Umbilical cord (tissue), 2 donors: ENCODE results near the gene MAP3K14. TPM values are rescaled to one million over a fixed set of nuclear protein-coding genes. Genes with fewer than 3 reads are reported as not detected.

Source experiments
- DNase-seq: peaks from one replicate; pipeline ENCODE4 v3.0.0-alpha.2; 2015; ENCODE audit warnings: low spot score
- total RNA-seq: library from RNA; depleted of rRNA; stranded (reverse); fragments of >200 nt; gene quantifications from one replicate; pipeline ENCODE4 v1.2.3, GENCODE V29; 2014; ENCODE audit warnings: low replicate concordance; ENCODE audit not compliant: insufficient read depth

Gene MAP3K14
- total RNA-seq, 1 donor from 2014 or later, result 0.96 TPM

DNA sequence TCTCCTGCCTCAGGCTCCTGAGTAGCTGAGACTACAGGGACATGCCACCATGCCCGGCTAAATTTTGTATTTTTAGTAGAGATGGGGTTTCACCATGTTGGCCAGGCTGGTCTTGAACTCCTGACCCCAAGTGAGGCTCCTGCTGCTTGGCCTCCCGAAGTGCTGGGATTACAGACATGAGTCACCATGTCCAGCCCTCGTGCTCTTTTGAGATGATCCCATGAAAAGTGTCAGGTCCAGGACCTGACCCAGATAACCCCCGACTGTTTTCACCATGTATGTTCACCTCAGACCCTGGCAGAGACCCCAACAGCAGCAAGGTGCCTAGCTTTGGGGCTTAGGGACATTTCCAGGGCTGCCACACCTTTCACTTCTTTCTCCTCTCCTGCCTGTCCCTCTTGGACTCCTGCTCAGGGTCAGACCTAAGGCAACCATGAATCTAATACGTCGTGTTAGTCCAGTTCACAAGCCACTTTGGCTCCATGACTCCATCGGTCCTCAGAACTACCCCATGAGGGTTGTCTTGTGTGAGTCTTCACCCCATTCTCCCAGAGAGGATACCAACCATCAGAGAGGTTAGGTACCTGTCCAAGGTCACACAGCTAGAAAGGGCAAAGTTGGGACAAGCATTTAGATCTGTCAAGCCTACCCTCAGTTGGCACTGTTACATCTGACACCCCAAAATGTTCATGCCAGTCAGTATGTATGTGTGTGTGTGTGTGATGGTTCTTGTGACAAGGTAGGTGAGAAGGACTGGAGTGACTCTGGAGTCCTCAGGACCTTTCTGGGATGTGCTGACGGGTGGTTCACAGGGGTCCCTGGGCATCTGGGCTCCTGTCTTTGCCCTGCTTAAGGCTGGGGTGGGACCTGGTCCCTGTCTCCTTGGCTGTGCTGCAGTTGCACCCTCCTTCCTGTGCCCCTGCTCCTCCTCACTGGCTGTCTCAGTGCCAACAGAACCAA is 23.1 kb upstream of the MAP3K14 start:
- DNase-seq, result no peak

DNA sequence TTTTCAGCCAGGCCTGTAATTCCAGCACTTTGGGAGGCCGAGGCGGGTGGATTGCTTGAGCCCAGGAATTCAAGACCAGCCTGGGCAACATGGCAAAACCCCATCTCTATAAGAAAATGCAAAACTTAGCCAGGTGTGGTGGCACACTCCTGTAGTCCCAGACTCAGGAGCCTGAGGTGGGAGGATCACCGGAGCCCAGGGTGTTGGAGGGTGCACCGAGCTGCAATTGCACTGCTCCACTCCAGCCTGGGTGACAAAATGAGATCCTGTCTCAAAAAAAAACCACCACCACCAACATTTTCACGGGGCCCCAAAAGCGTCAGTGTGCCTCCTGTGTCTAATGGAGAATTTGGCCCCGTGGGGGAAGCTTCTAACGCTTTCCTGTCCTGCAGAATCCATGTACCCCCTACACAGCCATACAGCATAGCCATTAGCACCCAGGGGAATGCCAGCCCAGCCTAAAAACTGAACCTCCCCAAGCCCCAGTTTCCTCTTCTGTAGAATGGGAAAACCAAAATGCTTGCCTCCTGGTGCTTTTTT is 22.2 kb upstream of the MAP3K14 start:
- no peak for DNase-seq

DNA sequence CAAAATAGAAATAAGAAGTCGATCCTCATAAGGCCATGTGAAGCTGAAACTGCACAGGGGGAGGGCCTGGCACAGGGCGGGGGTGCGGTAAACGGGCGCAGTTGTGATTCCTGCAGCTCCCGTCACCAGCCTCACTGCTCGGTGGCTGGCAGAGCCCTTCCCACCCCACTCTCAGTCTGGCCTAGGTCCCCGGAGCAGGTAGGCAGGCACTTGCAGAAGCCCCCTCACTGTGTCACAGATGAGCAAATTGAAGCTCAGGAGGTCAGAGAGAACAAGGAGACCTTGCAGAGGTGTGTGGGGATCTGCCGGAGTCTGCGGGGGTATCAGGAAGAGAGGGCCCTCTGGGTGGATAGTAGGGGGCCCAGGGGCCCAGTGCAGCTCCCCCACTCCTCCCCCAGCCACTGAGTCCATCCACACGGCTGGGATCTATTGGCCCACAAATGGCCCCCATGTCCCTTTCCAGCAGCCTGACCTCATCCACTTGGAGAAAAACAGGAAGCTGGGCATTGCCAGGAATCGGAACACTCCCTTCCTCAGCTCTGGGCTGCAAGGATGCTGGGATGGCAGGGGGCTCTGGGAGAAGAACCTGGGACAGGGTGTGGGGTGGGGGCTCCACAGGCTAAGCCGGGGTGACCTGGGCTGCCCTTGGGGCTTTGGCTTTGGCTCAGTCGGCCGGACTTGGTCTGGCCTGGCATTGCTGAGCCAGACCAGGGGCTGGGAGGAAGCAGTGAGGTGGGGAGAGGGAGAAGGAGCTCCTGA is 21.4 kb upstream of the MAP3K14 start:
- no peak for DNase-seq

DNA sequence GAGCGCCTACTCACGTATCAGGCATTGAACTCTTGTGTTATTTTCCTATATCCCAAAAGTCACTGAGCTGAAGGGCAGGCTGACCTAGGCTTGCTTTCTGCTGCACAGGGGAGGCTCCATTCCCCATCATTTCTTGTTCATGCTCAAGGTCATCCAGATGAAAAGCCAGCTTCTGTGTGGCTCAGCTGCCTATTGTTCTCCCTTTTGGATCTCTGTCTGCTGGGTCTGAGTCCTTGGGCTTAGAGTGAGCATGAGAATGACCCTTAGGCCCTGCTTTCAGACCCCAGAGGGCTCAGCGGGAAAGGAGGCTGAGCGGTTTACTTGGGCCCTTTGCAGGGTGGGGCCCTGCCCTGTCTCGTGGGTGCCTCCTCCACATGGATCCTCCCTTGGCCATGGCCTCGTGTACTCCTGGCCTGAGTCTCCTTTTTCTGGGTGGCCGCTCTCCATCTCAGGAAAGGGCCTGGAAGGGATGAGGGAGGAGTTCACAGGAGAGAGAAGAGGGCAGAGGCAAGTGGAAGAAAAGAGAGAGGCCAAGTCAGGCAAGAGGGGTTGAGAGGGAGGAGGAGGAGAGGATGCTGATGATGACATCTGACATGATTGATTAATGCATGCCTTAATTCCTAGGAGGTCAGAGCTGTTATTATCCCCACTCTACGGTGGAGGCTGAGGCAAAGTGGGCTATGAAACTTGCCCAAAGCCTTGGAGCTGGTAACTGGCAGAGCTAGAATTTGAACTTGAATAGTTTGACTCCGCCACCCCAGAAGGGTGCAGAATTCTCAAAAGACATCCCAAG is 19.8 kb upstream of the MAP3K14 start:
- DNase-seq, result no peak

DNA sequence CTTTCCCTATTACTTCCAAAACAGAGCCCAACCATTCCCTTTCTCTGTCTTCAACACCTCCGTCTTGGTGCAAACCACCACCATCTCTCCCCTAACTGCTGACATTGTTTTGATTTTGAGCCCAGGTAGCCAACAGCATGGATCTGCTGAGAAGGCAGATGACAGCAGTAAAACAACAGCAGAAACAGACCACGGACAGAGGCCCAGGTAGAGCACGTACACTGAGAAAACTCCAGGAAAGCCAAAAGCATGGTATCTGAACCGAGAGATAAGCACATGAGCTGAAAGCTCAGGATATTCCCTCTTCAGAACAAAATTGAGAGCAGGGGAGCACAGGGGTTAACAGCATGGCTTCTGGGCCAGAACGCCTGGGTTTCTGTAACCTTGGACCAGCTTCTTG is 18.9 kb upstream of the MAP3K14 start:
- no peak for DNase-seq

DNA sequence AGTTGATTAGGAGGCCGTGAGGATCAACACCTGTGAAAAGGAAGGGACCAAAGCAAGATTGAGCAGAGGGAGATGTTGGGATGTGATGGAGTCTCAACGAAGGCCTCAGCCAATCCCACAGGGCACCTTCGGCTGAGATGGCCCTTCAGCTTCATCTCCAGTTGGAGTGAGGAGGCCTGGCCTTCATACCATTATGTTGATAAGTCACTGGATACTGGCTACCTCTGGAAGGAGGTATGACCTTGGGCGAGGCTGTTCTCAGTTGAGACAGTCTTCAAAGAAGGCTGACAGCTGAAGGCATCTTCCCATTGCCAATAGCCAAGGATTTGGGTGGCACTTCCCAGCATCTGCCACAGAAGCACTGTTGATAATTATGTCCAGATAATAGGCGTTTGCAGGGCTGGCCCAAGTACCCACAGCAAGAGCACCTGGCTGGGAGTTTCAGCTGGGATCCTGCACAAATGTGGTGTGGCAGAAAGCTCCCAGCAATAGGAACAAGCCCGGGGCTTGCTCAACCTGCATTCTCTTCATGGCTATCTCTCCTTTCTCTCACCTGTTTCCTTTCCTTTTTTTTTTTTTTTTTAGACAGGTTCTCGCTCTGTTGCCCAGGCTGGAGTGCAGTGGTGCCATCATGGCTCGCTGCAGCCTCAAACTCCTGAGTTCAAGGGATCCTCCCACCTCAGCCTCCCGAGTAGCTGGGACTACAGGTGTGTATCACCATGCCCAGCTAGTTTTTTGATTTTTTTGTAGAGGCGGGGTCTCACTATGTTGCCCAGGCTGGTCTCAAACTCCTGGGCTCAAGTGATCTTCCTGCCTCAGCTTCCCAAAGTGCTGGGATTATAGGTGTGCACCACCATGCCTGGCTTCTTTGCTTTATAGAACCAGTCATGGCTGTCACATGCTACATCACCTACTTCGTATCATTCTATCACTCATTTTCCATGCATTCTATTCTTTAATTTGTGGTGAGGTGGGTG is 18.2 kb upstream of the MAP3K14 start:
- no peak for DNase-seq

DNA sequence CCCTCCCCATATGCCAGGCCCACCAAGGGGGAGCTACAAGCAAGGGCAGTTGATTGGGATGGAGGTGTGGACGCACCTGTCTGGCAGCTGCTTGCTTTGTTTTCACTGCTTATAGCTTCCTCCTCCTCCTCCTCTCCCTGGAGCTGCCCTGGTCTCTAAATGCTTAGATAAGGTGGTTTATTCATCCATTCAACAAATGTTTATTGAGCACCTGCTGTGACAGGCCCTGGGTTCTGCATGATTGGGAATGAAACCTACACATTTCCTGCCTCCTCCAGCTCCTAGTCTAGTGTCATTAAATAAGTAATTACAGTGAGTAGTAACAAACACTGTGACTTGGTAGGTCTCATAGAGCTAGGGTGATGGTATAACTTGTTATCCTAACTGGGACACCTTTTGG is 17.4 kb upstream of the MAP3K14 start:
- DNase-seq, result no peak

- no peak for DNase-seq
Observed at GRCh38 chr17:45333702-45334092, 16.9 kb upstream of the MAP3K14 start.

- DNase-seq, result no peak
Observed at GRCh38 chr17:45332989-45333701, 16.3 kb upstream of the MAP3K14 start.

DNA sequence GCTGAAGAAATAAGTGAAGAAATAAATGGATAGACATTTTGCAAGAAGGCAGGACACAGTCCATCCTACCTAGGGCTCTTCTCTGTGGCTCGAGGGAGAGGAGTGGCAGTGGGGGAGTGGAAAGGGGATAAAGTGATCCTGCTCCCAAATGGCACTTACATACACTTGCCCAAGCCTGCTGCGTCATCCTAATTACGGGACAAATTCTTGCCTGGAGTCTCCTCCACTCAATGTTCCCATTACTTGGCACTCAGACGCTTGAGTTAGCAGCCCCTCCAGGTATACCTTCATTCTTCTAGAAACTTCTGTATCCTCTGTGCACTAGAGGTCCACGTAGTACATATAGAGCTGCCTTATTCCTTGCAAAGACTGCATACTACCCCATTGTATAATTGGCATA is 15.7 kb upstream of the MAP3K14 start:
- DNase-seq, result no peak

- DNase-seq, result no peak
Observed at GRCh38 chr17:45326626-45327025, 9.8 kb upstream of the MAP3K14 start.

- no peak for DNase-seq
Observed at GRCh38 chr17:45325810-45326209, 9.0 kb upstream of the MAP3K14 start.

DNA sequence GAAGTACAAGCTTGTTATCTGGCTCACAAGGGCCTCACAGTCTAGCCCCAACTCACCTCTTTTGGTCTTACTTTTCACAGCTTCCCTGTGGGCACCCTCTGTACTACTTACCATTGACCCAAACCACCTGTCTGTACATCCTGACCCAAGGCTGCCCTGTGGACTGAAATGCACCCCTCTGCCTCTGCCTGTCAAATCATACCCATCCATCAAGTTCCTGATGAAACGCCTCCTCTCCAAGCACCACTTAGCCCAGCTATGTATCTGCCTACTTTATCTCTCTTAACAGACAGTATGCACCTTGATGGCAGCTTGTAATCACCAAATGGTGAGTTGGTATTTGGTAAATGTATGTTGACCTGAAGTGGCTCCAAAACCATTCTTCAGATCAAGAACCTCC is 7.5 kb upstream of the MAP3K14 start:
- no peak for DNase-seq

GRCh38 chr17:45322168-45322567 is 5.3 kb upstream of the MAP3K14 start:
- no peak for DNase-seq

GRCh38 chr17:45320931-45321461 is 4.2 kb upstream of the MAP3K14 start:
- DNase-seq, result peak; percentile 92

DNA sequence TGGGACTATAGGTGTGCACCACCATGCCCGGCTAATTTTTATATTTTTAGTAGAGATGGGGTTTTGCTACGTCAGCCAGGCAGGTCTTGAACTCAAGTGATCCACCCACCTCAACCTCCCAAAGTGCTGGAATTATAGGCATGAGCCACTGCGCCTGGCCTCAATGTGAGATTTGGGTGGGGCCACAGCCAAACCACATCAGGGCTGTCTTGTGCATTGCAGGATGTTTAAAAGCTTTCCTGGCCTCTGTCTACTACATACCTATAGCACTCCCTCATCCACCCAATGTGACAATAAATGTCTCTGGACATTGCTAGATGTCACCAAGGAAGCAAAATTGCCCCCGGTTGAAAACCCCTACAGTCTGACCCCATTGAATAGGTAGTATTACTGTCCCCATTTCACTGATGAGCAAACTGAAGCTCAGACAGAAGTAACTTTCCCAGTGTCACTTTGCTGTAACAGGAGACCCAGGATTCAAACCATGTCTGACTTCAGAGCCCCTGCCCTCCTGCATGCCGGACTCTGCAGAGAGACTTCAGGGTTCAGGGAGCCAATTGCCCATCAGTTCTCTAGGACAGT is 3.6 kb upstream of the MAP3K14 start:
- DNase-seq, result no peak

- DNase-seq, result no peak
Observed at GRCh38 chr17:45319239-45319703, 2.5 kb upstream of the MAP3K14 start.

- no peak for DNase-seq
Observed at GRCh38 chr17:45318561-45319230, 1.9 kb upstream of the MAP3K14 start.
